Activated naive CD4-positive, alpha-beta T cell treated with anti-CD3 and anti-CD28 coated beads, Interleukin-2, amount 50 U/mL, for 72 hours (primary cell): ENCODE results near the gene ZNF385C. TPM values are rescaled to one million over a fixed set of nuclear protein-coding genes. Genes with fewer than 3 reads are reported as not detected.

Source experiments
- total RNA-seq, 2 donors: library from RNA; stranded (reverse); gene quantifications; one replicate each; pipeline ENCODE4 v1.2.3, GENCODE V29; 2022

The ZNF385C gene
- total RNA-seq, 2 donors from 2014 or later = 0.82 TPM; not detected in 1

Other genes starting within 250 kb of the ZNF385C start
- gene KLHL11, start 233.1 kb downstream of the ZNF385C start, total RNA-seq = 10 to 100 TPM; 14.1 to 29.3 TPM
- 100 to 1,000 TPM; 140 to 187 TPM for gene ACLY, start 179.5 kb downstream of the ZNF385C start, total RNA-seq
- 1 to 10 TPM; 1.2 to 2.0 TPM for gene ODAD4, start 167.9 kb downstream of the ZNF385C start, total RNA-seq
- gene CNP, start 131.7 kb downstream of the ZNF385C start, total RNA-seq = 10 to 100 TPM; 63.1 to 85.3 TPM
- gene DNAJC7, start 81.0 kb downstream of the ZNF385C start, total RNA-seq = 100 to 1,000 TPM; 109 to 122 TPM
- gene NKIRAS2, start 78.4 kb downstream of the ZNF385C start, total RNA-seq = 10 to 100 TPM; 16.7 to 17.5 TPM
- under 1 TPM; 0.16 to 0.37 TPM for gene C17orf113, start 47.9 kb downstream of the ZNF385C start, total RNA-seq
- gene DHX58, start 14.2 kb upstream of the ZNF385C start, total RNA-seq = 10 to 100 TPM; 39.6 to 40.2 TPM
- 10 to 100 TPM; 47.4 to 69.6 TPM for gene KAT2A, start 22.9 kb upstream of the ZNF385C start, total RNA-seq
- gene HSPB9, start 24.3 kb upstream of the ZNF385C start, total RNA-seq = under 1 TPM in 1 of 2 donors, not detected in 1; 0.23 TPM
- gene RAB5C, start 56.5 kb upstream of the ZNF385C start, total RNA-seq = 10 to 100 TPM; 44.5 to 45.7 TPM
- under 1 TPM; 0.23 to 0.54 TPM for gene KCNH4, start 82.7 kb upstream of the ZNF385C start, total RNA-seq
- gene HCRT, start 87.0 kb upstream of the ZNF385C start, total RNA-seq = not detected
- 10 to 100 TPM; 10.5 to 25.3 TPM for gene GHDC, start 96.0 kb upstream of the ZNF385C start, total RNA-seq
- 100 to 1,000 TPM; 117 to 207 TPM for gene STAT5B, start 177.9 kb upstream of the ZNF385C start, total RNA-seq
- 100 to 1,000 TPM; 171 to 177 TPM for gene STAT5A, start 190.0 kb upstream of the ZNF385C start, total RNA-seq